ENCODE measurements around the gene GNPDA1. TPM values are rescaled to one million over a fixed set of nuclear protein-coding genes. Genes with fewer than 3 reads are reported as not detected.
A peak's percentile ranks its signal among the peaks of the same experiment; 100 is the strongest.

GNPDA1 gene
- total and polyA plus RNA-seq, 4 donors = 8.0 to 15.0 (median 10.5) TPM

GRCh38 chr5:142015781-142016533, 3.1 kb upstream of the GNPDA1 start (continued):
- TF ChIP-seq, protein P1, sequence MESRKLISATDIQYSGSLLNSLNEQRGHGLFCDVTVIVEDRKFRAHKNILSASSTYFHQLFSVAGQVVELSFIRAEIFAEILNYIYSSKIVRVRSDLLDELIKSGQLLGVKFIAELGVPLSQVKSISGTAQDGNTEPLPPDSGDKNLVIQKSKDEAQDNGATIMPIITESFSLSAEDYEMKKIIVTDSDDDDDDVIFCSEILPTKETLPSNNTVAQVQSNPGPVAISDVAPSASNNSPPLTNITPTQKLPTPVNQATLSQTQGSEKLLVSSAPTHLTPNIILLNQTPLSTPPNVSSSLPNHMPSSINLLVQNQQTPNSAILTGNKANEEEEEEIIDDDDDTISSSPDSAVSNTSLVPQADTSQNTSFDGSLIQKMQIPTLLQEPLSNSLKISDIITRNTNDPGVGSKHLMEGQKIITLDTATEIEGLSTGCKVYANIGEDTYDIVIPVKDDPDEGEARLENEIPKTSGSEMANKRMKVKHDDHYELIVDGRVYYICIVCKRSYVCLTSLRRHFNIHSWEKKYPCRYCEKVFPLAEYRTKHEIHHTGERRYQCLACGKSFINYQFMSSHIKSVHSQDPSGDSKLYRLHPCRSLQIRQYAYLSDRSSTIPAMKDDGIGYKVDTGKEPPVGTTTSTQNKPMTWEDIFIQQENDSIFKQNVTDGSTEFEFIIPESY (IDR thresholded peaks at IDR 0.05) = no peak

- no peak overlapping the region for H3K4me3 ChIP-seq (ENCODE audit: low read depth in 1 of 3, low read length in 3 of 3)
- no peaks in the 10 kb centered on the region for H3K27me3 ChIP-seq (ENCODE audit: control insufficient read depth in 4 of 4, insufficient read depth in 4 of 4, low read length in 3 of 4)
These were observed 2.2 kb upstream of the GNPDA1 start for GRCh38 chr5:142014911-142015584.

More at GRCh38 chr5:142014911-142015584, 2.2 kb upstream of the GNPDA1 start:
- DNase-seq (ENCODE audit: low spot score) = no peak
- no peaks in the 10 kb centered on the region for H3K9me3 ChIP-seq (ENCODE audit: control insufficient read depth in 4 of 4, low read length in 3 of 4)
- TF ChIP-seq SP1 (IDR thresholded peaks at IDR 0.05) = no peak
- TF ChIP-seq HNF4A (conservative IDR thresholded peaks at IDR 0.05) = no peak
- no peak for TF ChIP-seq GABPA (IDR thresholded peaks at IDR 0.05 in 1 of 2, conservative IDR thresholded peaks at IDR 0.05 in 1 of 2)
- TF ChIP-seq MAX (IDR thresholded peaks at IDR 0.05) = no peak
- TF ChIP-seq, protein P2, sequence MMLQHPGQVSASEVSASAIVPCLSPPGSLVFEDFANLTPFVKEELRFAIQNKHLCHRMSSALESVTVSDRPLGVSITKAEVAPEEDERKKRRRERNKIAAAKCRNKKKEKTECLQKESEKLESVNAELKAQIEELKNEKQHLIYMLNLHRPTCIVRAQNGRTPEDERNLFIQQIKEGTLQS (IDR thresholded peaks at IDR 0.05) = no peak
- TF ChIP-seq FOXA1 (IDR thresholded peaks at IDR 0.05) = no peak
- TF ChIP-seq RAD21 (IDR thresholded peaks at IDR 0.05) = peak; percentile 73 to 76
- peak in 1 of 2 donors; percentile 57 for TF ChIP-seq JUND (IDR thresholded peaks at IDR 0.05)
- no peak for TF ChIP-seq YY1 (IDR thresholded peaks at IDR 0.05)
- no peak for TF ChIP-seq HNF4G (IDR thresholded peaks at IDR 0.05)
- no peak for TF ChIP-seq TAF1 (conservative IDR thresholded peaks at IDR 0.05)
- TF ChIP-seq RXRA (IDR thresholded peaks at IDR 0.05) = no peak
- TF ChIP-seq, protein P3, sequence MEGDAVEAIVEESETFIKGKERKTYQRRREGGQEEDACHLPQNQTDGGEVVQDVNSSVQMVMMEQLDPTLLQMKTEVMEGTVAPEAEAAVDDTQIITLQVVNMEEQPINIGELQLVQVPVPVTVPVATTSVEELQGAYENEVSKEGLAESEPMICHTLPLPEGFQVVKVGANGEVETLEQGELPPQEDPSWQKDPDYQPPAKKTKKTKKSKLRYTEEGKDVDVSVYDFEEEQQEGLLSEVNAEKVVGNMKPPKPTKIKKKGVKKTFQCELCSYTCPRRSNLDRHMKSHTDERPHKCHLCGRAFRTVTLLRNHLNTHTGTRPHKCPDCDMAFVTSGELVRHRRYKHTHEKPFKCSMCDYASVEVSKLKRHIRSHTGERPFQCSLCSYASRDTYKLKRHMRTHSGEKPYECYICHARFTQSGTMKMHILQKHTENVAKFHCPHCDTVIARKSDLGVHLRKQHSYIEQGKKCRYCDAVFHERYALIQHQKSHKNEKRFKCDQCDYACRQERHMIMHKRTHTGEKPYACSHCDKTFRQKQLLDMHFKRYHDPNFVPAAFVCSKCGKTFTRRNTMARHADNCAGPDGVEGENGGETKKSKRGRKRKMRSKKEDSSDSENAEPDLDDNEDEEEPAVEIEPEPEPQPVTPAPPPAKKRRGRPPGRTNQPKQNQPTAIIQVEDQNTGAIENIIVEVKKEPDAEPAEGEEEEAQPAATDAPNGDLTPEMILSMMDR (IDR thresholded peaks at IDR 0.05; ENCODE audit: low read depth, low read length, missing input control) = peak; percentile 55
- TF ChIP-seq REST (IDR thresholded peaks at IDR 0.05) = no peak
- no peak for TF ChIP-seq EGR1 (IDR thresholded peaks at IDR 0.05; ENCODE audit: low read depth in 2 of 2)
- TF ChIP-seq FOXA2 (IDR thresholded peaks at IDR 0.05) = no peak
- no peak for TF ChIP-seq NR2F2 (IDR thresholded peaks at IDR 0.05)
- TF ChIP-seq, protein P1 (IDR thresholded peaks at IDR 0.05) = no peak
- peaks cover 3 to 29% (median 14%) of the 10 kb centered on the region in 4 donors for H3K4me1 ChIP-seq (ENCODE audit: control insufficient read depth in 4 of 4, insufficient read depth in 4 of 4, low read length in 3 of 4)
- H3K36me3 ChIP-seq (ENCODE audit: control insufficient read depth in 4 of 4, insufficient read depth in 3 of 4, low read depth in 1 of 4, low read length in 3 of 4) = no peaks in the 10 kb centered on the region
- peak overlapping the region; percentile 59 to 97 for H3K27ac ChIP-seq (ENCODE audit: low read depth in 1 of 2, low read length in 2 of 2)
- H3K9ac ChIP-seq (ENCODE audit: low read depth in 1 of 2, low read length in 2 of 2) = no peak overlapping the region
- WGBS = 45% methylated on average over 7 of the region's 7 CpGs
